ENCODE data around the gene COL4A5.
"Not testable (repeated sequence)": the region's sequence is repeated elsewhere in the genome, so short reads cannot be mapped to it uniquely, and the experiment has no call there.

Gene COL4A5

GRCh38 chrX:108439426-108439942 lies at the start of gene COL4A5:
COL4A5 (plus strand) TSS chrX:108439838; CDS start chrX:108440126, 288 bp downstream.
- DNase-seq: peak; percentile 67

GRCh38 chrX:108390976-108391717 lies 48.5 kb upstream of the COL4A5 start:
- DNase-seq: not testable (repeated sequence)

GRCh38 chrX:108396188-108396891 lies 43.3 kb upstream of the COL4A5 start:
- no peak for DNase-seq

GRCh38 chrX:108396986-108397385 lies 42.7 kb upstream of the COL4A5 start:
- DNase-seq: no peak

- no peak for DNase-seq
These were observed 41.8 kb upstream of the COL4A5 start for GRCh38 chrX:108397627-108398391.

- DNase-seq: no peak
These were observed 40.0 kb upstream of the COL4A5 start for GRCh38 chrX:108399418-108400165.

GRCh38 chrX:108412783-108413182 lies 26.9 kb upstream of the COL4A5 start:
- DNase-seq: no peak

- no peak for DNase-seq
These were observed 24.5 kb upstream of the COL4A5 start for GRCh38 chrX:108415146-108415545.

- no peak for DNase-seq
These were observed 23.7 kb upstream of the COL4A5 start for GRCh38 chrX:108415891-108416290.

- DNase-seq: no peak
These were observed 22.4 kb upstream of the COL4A5 start for GRCh38 chrX:108417257-108417656.

GRCh38 chrX:108419401-108419800 lies 20.2 kb upstream of the COL4A5 start:
- DNase-seq: no peak

- peak; percentile 37 for DNase-seq
These were observed 19.2 kb upstream of the COL4A5 start for GRCh38 chrX:108420481-108420880.

GRCh38 chrX:108426262-108426661 lies 13.4 kb upstream of the COL4A5 start:
- DNase-seq: no peak

GRCh38 chrX:108435261-108435660 lies 4.4 kb upstream of the COL4A5 start:
- no peak for DNase-seq

- DNase-seq: no peak
These were observed 2.1 kb upstream of the COL4A5 start for GRCh38 chrX:108437349-108438109.

GRCh38 chrX:108438110-108438623 lies 1.5 kb upstream of the COL4A5 start, which contains the start of gene COL4A6:
COL4A6 (minus strand) TSS chrX:108438422; CDS start chrX:108438196, 226 bp downstream.
- no peak for DNase-seq

- peak; percentile 10 for DNase-seq
These were observed 491 bp downstream of the COL4A5 start for GRCh38 chrX:108439961-108440696.

GRCh38 chrX:108442901-108443464 lies 3.3 kb downstream of the COL4A5 start:
- no peak for DNase-seq

- no peak for DNase-seq
These were observed 7.7 kb downstream of the COL4A5 start for GRCh38 chrX:108447303-108447702.

- no peak for DNase-seq
These were observed 14.2 kb downstream of the COL4A5 start for GRCh38 chrX:108453841-108454240.

All from NCI-H1092 (cell line).